ENCODE measurements around the gene CHST12. TPM values are rescaled to one million over a fixed set of nuclear protein-coding genes. Genes with fewer than 3 reads are reported as not detected.

Gene CHST12
- total RNA-seq, 1 experiment from 2014 or later = 9.9 TPM

GRCh38 chr7:2380461-2380860 is 22.9 kb upstream of the CHST12 start:
- intact Hi-C loops (cut with micrococcal nuclease) = no loop called here
- Mint-ChIP-seq H3K4me3 (ENCODE audit: unreplicated experiment) (no peak overlapping the region), H3K27ac (ENCODE audit: low read depth, unreplicated experiment) (no peak overlapping the region), H3K9me3 (ENCODE audit: unreplicated experiment) (no peaks in the 10 kb centered on the region), H3K27me3 (ENCODE audit: insufficient read depth, unreplicated experiment) (no peaks in the 10 kb centered on the region), H3K4me1 (ENCODE audit: insufficient read depth, unreplicated experiment) (peaks cover 5% of the 10 kb centered on the region), H3K36me3 (ENCODE audit: insufficient read depth, unreplicated experiment) (peaks cover 89% of the 10 kb centered on the region)
- CTCF ChIA-PET = no interaction called here
- TSS peak; percentile 63 for BruUV-seq (replicated peaks)
- POLR2A ChIA-PET = no interaction called here
- TF ChIP-seq CTCF (IDR thresholded peaks at IDR 0.05; ENCODE audit: unreplicated experiment) = no peak
- DNase-seq (ENCODE audit: unreplicated experiment) = no peak

- Mint-ChIP-seq H3K9me3 (ENCODE audit: unreplicated experiment) (no peaks in the 10 kb centered on the region), H3K27ac (ENCODE audit: low read depth, unreplicated experiment) (no peak overlapping the region), H3K27me3 (ENCODE audit: insufficient read depth, unreplicated experiment) (no peaks in the 10 kb centered on the region), H3K36me3 (ENCODE audit: insufficient read depth, unreplicated experiment) (peaks cover 88% of the 10 kb centered on the region), H3K4me1 (ENCODE audit: insufficient read depth, unreplicated experiment) (peaks cover 5% of the 10 kb centered on the region), H3K4me3 (ENCODE audit: unreplicated experiment) (no peak overlapping the region)
- intact Hi-C loops (cut with micrococcal nuclease) = no loop called here
- CTCF ChIA-PET = no interaction called here
- no TSS peak for BruUV-seq (replicated peaks)
- no peak for DNase-seq (ENCODE audit: unreplicated experiment)
- no peak for TF ChIP-seq CTCF (IDR thresholded peaks at IDR 0.05; ENCODE audit: unreplicated experiment)
- POLR2A ChIA-PET = no interaction called here
Observed at GRCh38 chr7:2381227-2381626, 22.2 kb upstream of the CHST12 start.

GRCh38 chr7:2381881-2382509 is 21.4 kb upstream of the CHST12 start:
- H3K36me3 Mint-ChIP-seq (ENCODE audit: insufficient read depth, unreplicated experiment) = peaks cover 82% of the 10 kb centered on the region
- intact Hi-C loops (cut with micrococcal nuclease) = no loop called here
- no peak for TF ChIP-seq CTCF (IDR thresholded peaks at IDR 0.05; ENCODE audit: unreplicated experiment)
- H3K27ac Mint-ChIP-seq (ENCODE audit: low read depth, unreplicated experiment) = no peak overlapping the region
- H3K4me1 Mint-ChIP-seq (ENCODE audit: insufficient read depth, unreplicated experiment) = peaks cover 5% of the 10 kb centered on the region
- POLR2A ChIA-PET = interaction anchor here (0.6 kb wide), 1 partner anchor 26 kb away, joined by 3 read pairs; no protein-coding TSS in a partner anchor
- no TSS peak for BruUV-seq (replicated peaks)
- no peak overlapping the region for H3K4me3 Mint-ChIP-seq (ENCODE audit: unreplicated experiment)
- no peaks in the 10 kb centered on the region for H3K9me3 Mint-ChIP-seq (ENCODE audit: unreplicated experiment)
- CTCF ChIA-PET = no interaction called here
- H3K27me3 Mint-ChIP-seq (ENCODE audit: insufficient read depth, unreplicated experiment) = no peaks in the 10 kb centered on the region
- DNase-seq (ENCODE audit: unreplicated experiment) = no peak

GRCh38 chr7:2383543-2384274 is 19.7 kb upstream of the CHST12 start:
- DNase-seq (ENCODE audit: unreplicated experiment) = no peak
- H3K4me1 Mint-ChIP-seq (ENCODE audit: insufficient read depth, unreplicated experiment) = no peaks in the 10 kb centered on the region
- H3K27ac Mint-ChIP-seq (ENCODE audit: low read depth, unreplicated experiment) = no peak overlapping the region
- intact Hi-C loops (cut with micrococcal nuclease) = no loop called here
- TF ChIP-seq CTCF (IDR thresholded peaks at IDR 0.05; ENCODE audit: unreplicated experiment) = no peak
- H3K36me3 Mint-ChIP-seq (ENCODE audit: insufficient read depth, unreplicated experiment) = peaks cover 67% of the 10 kb centered on the region
- H3K9me3 Mint-ChIP-seq (ENCODE audit: unreplicated experiment) = no peaks in the 10 kb centered on the region
- H3K27me3 Mint-ChIP-seq (ENCODE audit: insufficient read depth, unreplicated experiment) = no peaks in the 10 kb centered on the region
- BruUV-seq (replicated peaks) = no TSS peak
- POLR2A ChIA-PET = interaction anchor here (0.6 kb wide), 1 partner anchor 36 kb away, joined by 3 read pairs; no protein-coding TSS in a partner anchor
- CTCF ChIA-PET = interaction anchor here (0.7 kb wide), 1 partner anchor 85 kb away, joined by 3 read pairs; no protein-coding TSS in a partner anchor
- H3K4me3 Mint-ChIP-seq (ENCODE audit: unreplicated experiment) = no peak overlapping the region

Data from MCF 10A (cell line).